HG02852 (cell line): Measurements from ENCODE around the gene SCGB1C2.

ENCODE experiments used
- ATAC-seq: cut with Tn5 transposase; IDR thresholded peaks from one replicate; pipeline ENCODE4 v1.9.1; 2021; ENCODE audit warnings: mild to moderate bottlenecking, moderate library complexity; ENCODE audit not compliant: unreplicated experiment

Gene SCGB1C2

GRCh38 chr17:170130-170670 is 32.8 kb downstream of the SCGB1C2 start:
- ATAC-seq = no peak

GRCh38 chr17:171871-172270 is 34.5 kb downstream of the SCGB1C2 start:
- ATAC-seq = no peak

- ATAC-seq = no peak
Measured at GRCh38 chr17:172401-172800, 35.0 kb downstream of the SCGB1C2 start.

GRCh38 chr17:173166-173911 is 36.0 kb downstream of the SCGB1C2 start:
- ATAC-seq = no peak

GRCh38 chr17:177155-177554 is 39.8 kb downstream of the SCGB1C2 start:
- no peak for ATAC-seq

GRCh38 chr17:177762-178161 is 40.4 kb downstream of the SCGB1C2 start:
- ATAC-seq = no peak

GRCh38 chr17:178292-179065 is 41.1 kb downstream of the SCGB1C2 start:
- ATAC-seq = no peak

- ATAC-seq = no peak
Measured at GRCh38 chr17:179066-179432, 41.7 kb downstream of the SCGB1C2 start.

- ATAC-seq = no peak
Measured at GRCh38 chr17:179781-180380, 42.5 kb downstream of the SCGB1C2 start.

GRCh38 chr17:180381-181244 is 43.2 kb downstream of the SCGB1C2 start:
- ATAC-seq = no peak

GRCh38 chr17:181245-182049 is 44.1 kb downstream of the SCGB1C2 start, which contains the start of gene DOC2B:
TSS of gene DOC2B (minus strand) at chr17:181650. CDS start at chr17:181479, 171 bp downstream.
- ATAC-seq = no peak

- ATAC-seq = no peak
Measured at GRCh38 chr17:182050-182751, 44.8 kb downstream of the SCGB1C2 start.

- ATAC-seq = no peak
Measured at GRCh38 chr17:183021-183420, 45.7 kb downstream of the SCGB1C2 start.

GRCh38 chr17:185445-186138 is 48.2 kb downstream of the SCGB1C2 start:
- ATAC-seq = no peak

GRCh38 chr17:187130-187529 is 49.8 kb downstream of the SCGB1C2 start:
- ATAC-seq = no peak
